EL (cell line): ENCODE data around the gene SLC38A10.
A peak's percentile ranks its signal among the peaks of the same experiment; 100 is the strongest.

Source experiments
- DNase-seq: peaks from one replicate; pipeline ENCODE4 v3.0.0-alpha.2; 2016

Gene SLC38A10

GRCh38 chr17:81273698-81274470 lies 21.2 kb downstream of the SLC38A10 start:
- DNase-seq: no peak

GRCh38 chr17:81272616-81273015 lies 22.5 kb downstream of the SLC38A10 start:
- DNase-seq: no peak

- DNase-seq: no peak
Observed at GRCh38 chr17:81271226-81271625, 23.9 kb downstream of the SLC38A10 start.

GRCh38 chr17:81270279-81270678 lies 24.8 kb downstream of the SLC38A10 start:
- DNase-seq: no peak

GRCh38 chr17:81267390-81268067 lies 27.6 kb downstream of the SLC38A10 start:
- DNase-seq: no peak

GRCh38 chr17:81265576-81265975 lies 29.5 kb downstream of the SLC38A10 start:
- no peak for DNase-seq

- DNase-seq: no peak
Observed at GRCh38 chr17:81264640-81265039, 30.5 kb downstream of the SLC38A10 start.

- DNase-seq: no peak
Observed at GRCh38 chr17:81263371-81264181, 31.5 kb downstream of the SLC38A10 start.

GRCh38 chr17:81261582-81262336 lies 33.3 kb downstream of the SLC38A10 start:
- no peak for DNase-seq

GRCh38 chr17:81261096-81261495 lies 34.0 kb downstream of the SLC38A10 start:
- no peak for DNase-seq

GRCh38 chr17:81260641-81261040 lies 34.5 kb downstream of the SLC38A10 start:
- DNase-seq: no peak

GRCh38 chr17:81260171-81260570 lies 34.9 kb downstream of the SLC38A10 start:
- no peak for DNase-seq

- no peak for DNase-seq
Observed at GRCh38 chr17:81259058-81259605, 36.0 kb downstream of the SLC38A10 start.

- DNase-seq: no peak
Observed at GRCh38 chr17:81258292-81258691, 36.8 kb downstream of the SLC38A10 start.

- no peak for DNase-seq
Observed at GRCh38 chr17:81257533-81257932, 37.6 kb downstream of the SLC38A10 start.

GRCh38 chr17:81256616-81257015 lies 38.5 kb downstream of the SLC38A10 start:
- DNase-seq: peak; percentile 58

GRCh38 chr17:81254955-81255717 lies 40.0 kb downstream of the SLC38A10 start:
- DNase-seq: peak; percentile 79

GRCh38 chr17:81253358-81254131 lies 41.6 kb downstream of the SLC38A10 start:
- peak; percentile 38 for DNase-seq

- DNase-seq: no peak
Observed at GRCh38 chr17:81252987-81253329, 42.1 kb downstream of the SLC38A10 start.

GRCh38 chr17:81252326-81252986 lies 42.7 kb downstream of the SLC38A10 start:
- no peak for DNase-seq
